K562 (cell line): ENCODE data around the gene SNRNP70. TPM values are rescaled to one million over a fixed set of nuclear protein-coding genes. Genes with fewer than 3 reads are reported as not detected.

Experiments used
- BDP1 ChIP-seq: IDR thresholded peaks from 3 replicates; pipeline ENCODE4 v1.6.1; 2011; ENCODE audit not compliant: insufficient read length, insufficient read depth
- CGGBP1 ChIP-seq: fragments of 250-450 bp; sonication (Bioruptor Pico); IDR thresholded peaks from 2 replicates; pipeline ENCODE4 v1.9.0; 2021; ENCODE audit warnings: mild to moderate bottlenecking
- FOXJ2 ChIP-seq: fragments of 200-800 bp; sonication (Bioruptor generic); IDR thresholded peaks from 2 replicates; pipeline ENCODE4 v1.6.1; 2016; ENCODE audit warnings: missing genetic modification characterization, missing compliant biosample characterization
- FOXP1 ChIP-seq: sonication (generic); formaldehyde crosslinking; IDR thresholded peaks from 2 replicates; pipeline ENCODE4 v1.8.0; 2022; ENCODE audit warnings: mild to moderate bottlenecking, missing genetic modification reagents
- HNRNPL ChIP-seq: fragments of 200-400 bp; formaldehyde crosslinking; IDR thresholded peaks from 2 replicates; pipeline ENCODE4 v1.6.1; 2017; ENCODE audit warnings: low read depth, mild to moderate bottlenecking, low read length
- JUNB ChIP-seq: fragments of 450-650 bp; formaldehyde crosslinking; conservative IDR thresholded peaks from 2 replicates; pipeline ENCODE4 v1.4.0; 2020; ENCODE audit warnings: mild to moderate bottlenecking
- NR2C2 ChIP-seq, 2 experiments: fragments of 200-800 bp in 1 of 2; sonication (Bioruptor generic) in 1 of 2; sonication (generic) in 1 of 2; formaldehyde crosslinking in 1 of 2; IDR thresholded peaks; 2 replicates each; pipeline versions ENCODE4 v1.6.1 to v1.8.0; 2016 to 2022; ENCODE audit warnings: mild to moderate bottlenecking in 1 of 2, missing compliant biosample characterization in 1 of 2, missing genetic modification characterization in 1 of 2, missing genetic modification reagents in 1 of 2
- PHF8 ChIP-seq: fragments of 200-600 bp; sonication (generic); IDR thresholded peaks from 2 replicates; pipeline ENCODE4 v1.6.1; 2012; ENCODE audit warnings: mixed run types, mild to moderate bottlenecking, inconsistent platforms, low read length, moderate library complexity, borderline replicate concordance
- RBM22 ChIP-seq: fragments of 200-400 bp; formaldehyde crosslinking; IDR thresholded peaks from 2 replicates; pipeline ENCODE4 v1.6.1; 2018; ENCODE audit warnings: low read length, low read depth; ENCODE audit not compliant: poor library complexity, severe bottlenecking
- RBM39 ChIP-seq: fragments of 200-400 bp; formaldehyde crosslinking; optimal IDR thresholded peaks from 2 replicates; pipeline ENCODE3; 2018; ENCODE audit warnings: low read depth, low read length
- REST ChIP-seq, 2 experiments: fragments of 450-650 bp; formaldehyde crosslinking in 1 of 2; IDR thresholded peaks; 2 replicates each; pipeline versions ENCODE4 v1.4.0 to v1.6.1; 2014 to 2020; ENCODE audit warnings: mild to moderate bottlenecking in 2 of 2, borderline replicate concordance in 1 of 2, low read depth in 1 of 2
- SMAD2 ChIP-seq: fragments of 150-350 bp; IDR thresholded peaks from 2 replicates; pipeline ENCODE4 v1.6.1; 2014; ENCODE audit warnings: low read depth, mild to moderate bottlenecking, low read length
- SRF ChIP-seq, 2 experiments: fragments of 250-450, 450-650 bp in 1 of 2; sonication (Bioruptor Pico) in 1 of 2; sonication (generic) in 1 of 2; formaldehyde crosslinking; IDR thresholded peaks; 2 replicates each; pipeline versions ENCODE4 v1.5.0 to v1.5.1; 2020 to 2022; ENCODE audit warnings: mild to moderate bottlenecking in 1 of 2, missing genetic modification reagents in 1 of 2
- TCF3 ChIP-seq: sonication (generic); formaldehyde crosslinking; IDR thresholded peaks from 2 replicates; pipeline ENCODE4 v1.4.0; 2020; ENCODE audit warnings: mild to moderate bottlenecking, missing genetic modification reagents
- ZBTB43 ChIP-seq: sonication (generic); formaldehyde crosslinking; IDR thresholded peaks from 2 replicates; pipeline ENCODE4 v1.8.0; 2023; ENCODE audit warnings: mild to moderate bottlenecking, missing genetic modification reagents
- ZNF444 ChIP-seq: fragments of 250-450 bp; sonication (Bioruptor Pico); IDR thresholded peaks from 2 replicates; pipeline ENCODE4 v1.4.0; 2020; ENCODE audit warnings: mild to moderate bottlenecking, moderate library complexity
- polyA plus RNA-seq, 8 experiments: library from polyadenylated mRNA; depleted of rRNA in 4 of 8; stranded (reverse) in 5 of 8; unstranded in 3 of 8; fragments of >200 nt; fragmentation: Nextera tagmentation in 2 of 8; fragmentation: Illumina TruSeq in 1 of 8; extraction: Ambion mirVana in 2 of 8; extraction: Trizol in 1 of 8; gene quantifications; 2 replicates each; pipeline versions ENCODE4 v1.2.1 to v1.2.3, GENCODE V29; 2011 to 2014; ENCODE audit warnings: inconsistent platforms in 1 of 8, missing spikeins in 1 of 8
- total RNA-seq, 7 experiments: library from RNA; depleted of rRNA in 6 of 7; stranded (reverse); fragments of >200 nt in 6 of 7; fragmentation: Illumina TruSeq in 2 of 7; extraction: Trizol in 2 of 7; gene quantifications; 2 replicates each; pipeline versions ENCODE4 v1.2.1 to v1.2.3, GENCODE V29; 2011 to 2021; ENCODE audit warnings: low replicate concordance in 1 of 7

SNRNP70 gene
- total and polyA plus RNA-seq, 9 of the 15 experiments (the other 6 are each of a cell fraction or from before 2014, with no cell fraction given), result 2.8 to 496 (median 136) TPM

- TF ChIP-seq ZBTB43 (CRISPR knock-in tag) (0 out of 2 replicates have a peak, but pooled peaks have one; percentile 67), BDP1 (no peak), CGGBP1 (CRISPR knock-in tag) (0 out of 2 replicates have a peak, but pooled peaks have one; percentile 64), SRF (CRISPR knock-in tag; IDR thresholded peaks at IDR 0.05) (peak in 1 of 2 experiments; percentile 74; a peak in 2 of 4 replicates), HNRNPL (peak; percentile 97), RBM22 (no peak), JUNB (CRISPR knock-in tag) (no peak), TCF3 (CRISPR knock-in tag) (no peak), NR2C2 (CRISPR knock-in tag; IDR thresholded peaks at IDR 0.05) (no peak), NR2C2 (tag; IDR thresholded peaks at IDR 0.05) (peak; percentile 83), RBM39 (no peak), SMAD2 (no peak), FOXP1 (CRISPR knock-in tag) (no peak), ZNF444 (CRISPR knock-in tag) (no peak), REST (IDR thresholded peaks at IDR 0.05; ENCODE audit: borderline replicate concordance) (no peak), REST (CRISPR knock-in tag; IDR thresholded peaks at IDR 0.05; ENCODE audit: low read depth) (peak; percentile 80; the same call in 1 of the 2 replicates), FOXJ2 (no peak), PHF8 (peak; percentile 95)
Observed at GRCh38 chr19:49085020-49085867, at the start of gene SNRNP70 (continued).
